Measurements from ENCODE around the gene S100A8.

DNA sequence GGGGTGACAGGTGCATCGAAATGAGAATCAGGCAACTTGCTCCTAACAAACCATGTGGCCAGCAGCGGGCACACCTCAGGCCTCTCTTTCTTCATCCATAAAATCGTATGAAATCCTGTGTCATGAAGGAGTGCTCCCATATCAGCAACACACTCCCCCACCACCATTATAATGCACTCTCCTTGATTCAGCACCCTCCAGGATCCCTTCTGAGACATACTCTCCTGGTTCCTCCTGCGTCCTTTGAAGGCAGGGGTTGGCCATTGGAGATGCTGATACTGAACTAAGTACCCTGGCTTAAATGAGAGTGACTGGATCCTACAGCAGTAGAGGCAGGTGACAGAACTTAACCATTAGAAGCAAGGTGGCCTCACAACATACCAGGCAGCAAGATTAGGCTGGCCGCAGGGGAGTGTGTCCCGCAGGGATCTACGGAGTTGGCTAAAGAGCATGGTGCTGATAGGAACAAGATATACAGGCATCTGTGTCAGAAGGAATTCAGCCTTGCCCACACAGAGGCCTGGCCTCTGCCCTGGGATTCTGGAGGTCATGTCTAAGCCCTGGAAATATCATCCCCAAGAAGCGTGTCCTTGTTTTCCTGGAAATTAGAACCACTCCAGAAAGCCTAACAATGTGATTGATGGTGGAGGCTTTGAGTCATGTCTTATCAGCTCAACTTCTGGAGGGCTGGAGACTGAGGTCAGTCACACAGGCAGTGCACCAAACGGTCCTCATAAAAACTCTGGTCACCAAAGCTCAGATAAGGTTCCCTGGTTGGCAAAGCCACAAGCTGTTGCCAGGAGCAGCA is 42.2 kb upstream of the S100A8 start:
- TF ChIP-seq POLR2A (IDR thresholded peaks at IDR 0.05) (no peak), EP300 (IDR thresholded peaks at IDR 0.05) (no peak), CTCF (IDR thresholded peaks at IDR 0.05) (no peak), POLR2AphosphoS5 (IDR thresholded peaks at IDR 0.05) (no peak)
